ENCODE data around the gene IRF2BPL.

- TF ChIP-seq CTCF (IDR thresholded peaks at IDR 0.05) (no peak), POLR2A (IDR thresholded peaks at IDR 0.05) (no peak)
These were observed 20.0 kb downstream of the IRF2BPL start for GRCh38 chr14:77008541-77008940.
